Measurements from ENCODE around the gene TOE1.
"Not testable (repeated sequence)": the region's sequence is repeated elsewhere in the genome, so short reads cannot be mapped to it uniquely, and the experiment has no call there.

TOE1 gene

GRCh38 chr1:45380730-45381129 is 40.8 kb downstream of the TOE1 start:
- Histone ChIP-seq H3K4me3 (ENCODE audit: control insufficient read depth in 1 of 7, extremely low read depth in 1 of 7, insufficient read depth in 4 of 7, low read depth in 2 of 7, low read length in 6 of 7) (no peak overlapping the region), H3K27ac (ENCODE audit: insufficient read depth in 1 of 2, low read depth in 1 of 2, low read length in 2 of 2, poor library complexity in 1 of 2, severe bottlenecking in 2 of 2) (no peak overlapping the region), H3K9me3 (ENCODE audit: control extremely low read depth in 1 of 5, control insufficient read depth in 4 of 5, insufficient read depth in 2 of 5, low read depth in 1 of 5, low read length in 4 of 5) (no peaks in the 10 kb centered on the region), H3K27me3 (replicated peaks in 2 of 5; ENCODE audit: control insufficient read depth in 4 of 5, insufficient read depth in 5 of 5, low read length in 4 of 5) (no peaks in the 10 kb centered on the region), H3K36me3 (ENCODE audit: control insufficient read depth in 4 of 4, insufficient read depth in 4 of 4, low read length in 3 of 4) (peaks cover 0 to 1% (median 0%) of the 10 kb centered on the region in 4 experiments), H3K4me1 (ENCODE audit: control extremely low read depth in 1 of 4, control insufficient read depth in 4 of 4, insufficient read depth in 4 of 4, low read length in 3 of 4) (no peaks in the 10 kb centered on the region)
- WGBS (ENCODE audit: insufficient coverage), result no CpG with 5 or more reads among the region's 1 CpG
- ChIA-PET POLR2A (interaction anchor here (0.6 to 1.0 kb wide), 2 partner anchors 91 to 249 kb away, joined by 3 read pairs; no protein-coding TSS in a partner anchor), CTCF (no interaction called here)
- no peak for DNase-seq

GRCh38 chr1:45381243-45381642 is 41.3 kb downstream of the TOE1 start:
- Histone ChIP-seq H3K27ac (ENCODE audit: insufficient read depth in 1 of 2, low read depth in 1 of 2, low read length in 2 of 2, poor library complexity in 1 of 2, severe bottlenecking in 2 of 2) (no peak overlapping the region), H3K4me1 (ENCODE audit: control extremely low read depth in 1 of 4, control insufficient read depth in 4 of 4, insufficient read depth in 4 of 4, low read length in 3 of 4) (no peaks in the 10 kb centered on the region), H3K36me3 (ENCODE audit: control insufficient read depth in 4 of 4, insufficient read depth in 4 of 4, low read length in 3 of 4) (peaks cover 0 to 1% (median 0%) of the 10 kb centered on the region in 4 experiments), H3K9me3 (ENCODE audit: control extremely low read depth in 1 of 5, control insufficient read depth in 4 of 5, insufficient read depth in 2 of 5, low read depth in 1 of 5, low read length in 4 of 5) (no peaks in the 10 kb centered on the region), H3K27me3 (replicated peaks in 2 of 5; ENCODE audit: control insufficient read depth in 4 of 5, insufficient read depth in 5 of 5, low read length in 4 of 5) (no peaks in the 10 kb centered on the region), H3K4me3 (ENCODE audit: control insufficient read depth in 1 of 7, extremely low read depth in 1 of 7, insufficient read depth in 4 of 7, low read depth in 2 of 7, low read length in 6 of 7) (no peak overlapping the region)
- ChIA-PET POLR2A (interaction anchor here (1.0 kb wide), 1 partner anchor 90 kb away, joined by 3 read pairs; no protein-coding TSS in a partner anchor), CTCF (no interaction called here)
- DNase-seq, result no peak
- WGBS (ENCODE audit: insufficient coverage), result 100% methylated on average over 1 of the region's 2 CpGs

- H3K4me1 ChIP-seq (ENCODE audit: control extremely low read depth in 1 of 4, control insufficient read depth in 4 of 4, insufficient read depth in 4 of 4, low read length in 3 of 4), result no peaks in the 10 kb centered on the region
- H3K27ac ChIP-seq (ENCODE audit: insufficient read depth in 1 of 2, low read depth in 1 of 2, low read length in 2 of 2, poor library complexity in 1 of 2, severe bottlenecking in 2 of 2), result no peak overlapping the region
- no peaks in the 10 kb centered on the region for H3K9me3 ChIP-seq (ENCODE audit: control extremely low read depth in 1 of 5, control insufficient read depth in 4 of 5, insufficient read depth in 2 of 5, low read depth in 1 of 5, low read length in 4 of 5)
- ChIA-PET POLR2A (no interaction called here), CTCF (no interaction called here)
- no peaks in the 10 kb centered on the region for H3K27me3 ChIP-seq (replicated peaks in 2 of 5; ENCODE audit: control insufficient read depth in 4 of 5, insufficient read depth in 5 of 5, low read length in 4 of 5)
- no peak overlapping the region for H3K4me3 ChIP-seq (ENCODE audit: control insufficient read depth in 1 of 7, extremely low read depth in 1 of 7, insufficient read depth in 4 of 7, low read depth in 2 of 7, low read length in 6 of 7)
- no peak for DNase-seq
- no CpG with 5 or more reads among the region's 1 CpG for WGBS (ENCODE audit: insufficient coverage)
- peaks cover 0 to 1% (median 0%) of the 10 kb centered on the region in 4 experiments for H3K36me3 ChIP-seq (ENCODE audit: control insufficient read depth in 4 of 4, insufficient read depth in 4 of 4, low read length in 3 of 4)
Observed at GRCh38 chr1:45383191-45383590, 43.2 kb downstream of the TOE1 start.

GRCh38 chr1:45384213-45384612 is 44.2 kb downstream of the TOE1 start:
- CTCF ChIA-PET, result interaction anchor here (1.2 kb wide), 1 partner anchor 110 kb away, joined by 3 read pairs; no protein-coding TSS in a partner anchor
- not testable (repeated sequence) for H3K36me3 ChIP-seq (ENCODE audit: control insufficient read depth in 4 of 4, insufficient read depth in 4 of 4, low read length in 3 of 4); DNase-seq; H3K9me3 ChIP-seq (ENCODE audit: control extremely low read depth in 1 of 5, control insufficient read depth in 4 of 5, insufficient read depth in 2 of 5, low read depth in 1 of 5, low read length in 4 of 5); H3K27me3 ChIP-seq (replicated peaks in 2 of 5; ENCODE audit: control insufficient read depth in 4 of 5, insufficient read depth in 5 of 5, low read length in 4 of 5); H3K27ac ChIP-seq (ENCODE audit: insufficient read depth in 1 of 2, low read depth in 1 of 2, low read length in 2 of 2, poor library complexity in 1 of 2, severe bottlenecking in 2 of 2); H3K4me1 ChIP-seq (ENCODE audit: control extremely low read depth in 1 of 4, control insufficient read depth in 4 of 4, insufficient read depth in 4 of 4, low read length in 3 of 4); H3K4me3 ChIP-seq (ENCODE audit: control insufficient read depth in 1 of 7, extremely low read depth in 1 of 7, insufficient read depth in 4 of 7, low read depth in 2 of 7, low read length in 6 of 7)
- 100% methylated on average over 1 of the region's 4 CpGs for WGBS (ENCODE audit: insufficient coverage)
- POLR2A ChIA-PET, result interaction anchor here (0.6 kb wide), 1 partner anchor 19 kb away, joined by 3 read pairs; no protein-coding TSS in a partner anchor

GRCh38 chr1:45385302-45385701 is 45.3 kb downstream of the TOE1 start:
- Histone ChIP-seq H3K4me1 (ENCODE audit: control extremely low read depth in 1 of 4, control insufficient read depth in 4 of 4, insufficient read depth in 4 of 4, low read length in 3 of 4) (no peaks in the 10 kb centered on the region), H3K27me3 (replicated peaks in 2 of 5; ENCODE audit: control insufficient read depth in 4 of 5, insufficient read depth in 5 of 5, low read length in 4 of 5) (no peaks in the 10 kb centered on the region), H3K9me3 (ENCODE audit: control extremely low read depth in 1 of 5, control insufficient read depth in 4 of 5, insufficient read depth in 2 of 5, low read depth in 1 of 5, low read length in 4 of 5) (no peaks in the 10 kb centered on the region), H3K27ac (ENCODE audit: insufficient read depth in 1 of 2, low read depth in 1 of 2, low read length in 2 of 2, poor library complexity in 1 of 2, severe bottlenecking in 2 of 2) (no peak overlapping the region), H3K4me3 (ENCODE audit: control insufficient read depth in 1 of 7, extremely low read depth in 1 of 7, insufficient read depth in 4 of 7, low read depth in 2 of 7, low read length in 6 of 7) (no peak overlapping the region), H3K36me3 (ENCODE audit: control insufficient read depth in 4 of 4, insufficient read depth in 4 of 4, low read length in 3 of 4) (no peaks in the 10 kb centered on the region)
- WGBS (ENCODE audit: insufficient coverage), result 100% methylated on average over 2 of the region's 3 CpGs
- ChIA-PET CTCF (interaction anchor here (1.2 kb wide), 1 partner anchor 109 kb away, joined by 3 read pairs; no protein-coding TSS in a partner anchor), POLR2A (no interaction called here)
- no peak for DNase-seq

- Histone ChIP-seq H3K36me3 (ENCODE audit: control insufficient read depth in 4 of 4, insufficient read depth in 4 of 4, low read length in 3 of 4) (no peaks in the 10 kb centered on the region), H3K27ac (ENCODE audit: insufficient read depth in 1 of 2, low read depth in 1 of 2, low read length in 2 of 2, poor library complexity in 1 of 2, severe bottlenecking in 2 of 2) (no peak overlapping the region), H3K4me1 (ENCODE audit: control extremely low read depth in 1 of 4, control insufficient read depth in 4 of 4, insufficient read depth in 4 of 4, low read length in 3 of 4) (no peaks in the 10 kb centered on the region), H3K9me3 (ENCODE audit: control extremely low read depth in 1 of 5, control insufficient read depth in 4 of 5, insufficient read depth in 2 of 5, low read depth in 1 of 5, low read length in 4 of 5) (no peaks in the 10 kb centered on the region), H3K4me3 (ENCODE audit: control insufficient read depth in 1 of 7, extremely low read depth in 1 of 7, insufficient read depth in 4 of 7, low read depth in 2 of 7, low read length in 6 of 7) (no peak overlapping the region), H3K27me3 (replicated peaks in 2 of 5; ENCODE audit: control insufficient read depth in 4 of 5, insufficient read depth in 5 of 5, low read length in 4 of 5) (no peaks in the 10 kb centered on the region)
- 100% methylated on average over 1 of the region's 3 CpGs for WGBS (ENCODE audit: insufficient coverage)
- DNase-seq, result no peak
- ChIA-PET CTCF (no interaction called here), POLR2A (no interaction called here)
Observed at GRCh38 chr1:45386219-45386618, 46.2 kb downstream of the TOE1 start.

All from common myeloid progenitor, CD34-positive (primary cell).